HS-27A (cell line): ENCODE results near the gene MBTPS1.

Source experiments
- DNase-seq: peaks from one replicate; pipeline ENCODE4 v3.0.0-alpha.2; 2012; ENCODE audit warnings: low read depth, missing footprints

Gene MBTPS1

GRCh38 chr16:84004442-84004841 is 112.3 kb downstream of the MBTPS1 start:
- no peak for DNase-seq
